SU-DHL-6 (cell line): ENCODE results near the gene CLCNKA.

Experiments
- H2AFZ ChIP-seq: fragments of 200-600 bp; sonication (generic); 2 replicates; pipeline ENCODE4 v1.6.1; 2014; ENCODE audit warnings: low read depth, mild to moderate bottlenecking, moderate library complexity, mixed read lengths, antibody characterized with exemption, low read length; ENCODE audit not compliant: severe bottlenecking
- H3F3A ChIP-seq: fragments of 200-600 bp; shearing (Covaris generic); 2 replicates; pipeline ENCODE4 v1.6.0; 2016; ENCODE audit warnings: antibody characterized with exemption, mild to moderate bottlenecking; ENCODE audit not compliant: insufficient read depth
- H3K27ac ChIP-seq: fragments of 200-600 bp; sonication (generic); 2 replicates; pipeline ENCODE4 v1.5.1; 2016; ENCODE audit warnings: low read depth, mild to moderate bottlenecking, low read length, moderate library complexity, mixed read lengths
- H3K27me3 ChIP-seq: fragments of 200-600 bp; sonication (generic), shearing (Covaris generic); 2 replicates; pipeline ENCODE4 v1.6.0; 2014; ENCODE audit warnings: mild to moderate bottlenecking, low read length
- H3K36me3 ChIP-seq: fragments of 200-600 bp; sonication (generic); 2 replicates; pipeline ENCODE4 v1.6.1; 2014; ENCODE audit warnings: mild to moderate bottlenecking, low read length, mixed read lengths
- H3K4me2 ChIP-seq: fragments of 300-600, 200-600 bp; shearing (Covaris generic), sonication (generic); 2 replicates; pipeline ENCODE4 v1.6.0; 2014; ENCODE audit warnings: low read length, low read depth, mild to moderate bottlenecking; ENCODE audit not compliant: poor library complexity, severe bottlenecking
- H3K4me3 ChIP-seq: fragments of 200-600 bp; sonication (generic); 2 replicates; pipeline ENCODE4 v1.5.1; 2014; ENCODE audit warnings: antibody characterized with exemption, low read length, mild to moderate bottlenecking, mixed read lengths; ENCODE audit not compliant: insufficient read depth, poor library complexity, severe bottlenecking
- H3K79me2 ChIP-seq: fragments of 200-600 bp; sonication (generic); 2 replicates; pipeline ENCODE4 v1.6.1; 2014; ENCODE audit warnings: mild to moderate bottlenecking, low read length, moderate library complexity; ENCODE audit not compliant: insufficient read depth
- H3K9ac ChIP-seq: fragments of 200-600 bp; sonication (generic); 2 replicates; pipeline ENCODE4 v1.7.0; 2014; ENCODE audit warnings: mild to moderate bottlenecking, low read length
- H3K9me2 ChIP-seq: fragments of 200-600 bp; sonication (generic); replicated peaks from 2 replicates; pipeline ENCODE4 v1.6.1; 2014; ENCODE audit warnings: low read length; ENCODE audit not compliant: insufficient read depth
- H3K9me3 ChIP-seq: fragments of 200-600 bp; sonication (generic); 2 replicates; pipeline ENCODE4 v1.6.1; 2014; ENCODE audit warnings: low read length, mixed read lengths; ENCODE audit not compliant: insufficient read depth
- H4K20me1 ChIP-seq: fragments of 200-600 bp; sonication (generic); 2 replicates; pipeline ENCODE4 v1.6.1; 2014; ENCODE audit warnings: low read depth, mild to moderate bottlenecking, antibody characterized with exemption, low read length, moderate library complexity, mixed read lengths
- CTCF ChIP-seq: fragments of 200-600 bp; sonication (generic); IDR thresholded peaks from one replicate; pipeline ENCODE4 v1.5.1; 2017; ENCODE audit warnings: antibody characterized with exemption, mild to moderate bottlenecking, low read length, moderate library complexity; ENCODE audit not compliant: insufficient read depth, poor library complexity, severe bottlenecking
- EZH2phosphoT487 ChIP-seq: fragments of 200-600 bp; sonication (generic), shearing (Covaris generic); conservative IDR thresholded peaks from 2 replicates; pipeline ENCODE4 v1.6.1; 2018; ENCODE audit warnings: mild to moderate bottlenecking, antibody characterized with exemption, low read length, moderate library complexity, mixed read lengths

Gene CLCNKA

DNA sequence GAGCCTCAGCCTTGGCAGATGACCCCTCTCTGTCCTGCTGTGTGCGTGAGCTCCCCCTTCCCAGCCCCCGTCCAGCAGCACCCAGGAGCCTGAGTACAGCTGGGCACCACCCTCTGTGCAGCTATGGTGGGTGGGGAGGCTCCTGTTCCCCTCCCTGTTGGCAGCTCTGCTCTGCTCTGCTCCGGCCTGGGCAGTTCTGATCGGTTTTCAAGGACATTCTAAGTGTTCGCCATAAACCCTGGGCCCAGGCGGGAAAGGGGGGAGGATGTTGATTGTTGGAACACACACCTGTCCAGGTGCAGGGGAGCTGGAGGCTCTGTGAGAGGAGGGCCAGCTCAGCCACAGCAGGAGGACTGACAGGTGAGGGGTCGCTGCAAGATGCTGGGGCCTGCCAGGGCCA is 21.7 kb downstream of the CLCNKA start, which contains the start of gene CLCNKB:
TSS of gene CLCNKB (plus strand) at position 262 of the 400 bp plus-strand sequence. CDS start 711 bp downstream, outside the sequence.
- no peaks in the 10 kb centered on the region for H3F3A ChIP-seq
- H4K20me1 ChIP-seq, result no peaks in the 10 kb centered on the region
- H3K9ac ChIP-seq, result no peak within 1 kb of the TSS
- no peak within 1 kb of the TSS for H3K27ac ChIP-seq
- no peaks in the 10 kb centered on the region for H3K36me3 ChIP-seq
- no peaks in the 10 kb centered on the region for H3K9me2 ChIP-seq
- H3K9me3 ChIP-seq, result no peaks in the 10 kb centered on the region
- TF ChIP-seq CTCF (no peak), EZH2phosphoT487 (no peak)
- no peaks in the 10 kb centered on the region for H3K79me2 ChIP-seq
- no peaks in the 10 kb centered on the region for H3K27me3 ChIP-seq
- H3K4me3 ChIP-seq, result no peak within 1 kb of the TSS
- H2AFZ ChIP-seq, result no peak within 1 kb of the TSS
- H3K4me2 ChIP-seq, result no peak within 1 kb of the TSS

- H3K79me2 ChIP-seq, result no peaks in the 10 kb centered on the region
Observed at GRCh38 chr1:16043950-16044349, 22.1 kb downstream of the CLCNKA start.

GRCh38 chr1:16046842-16047241 is 25.0 kb downstream of the CLCNKA start:
- Histone ChIP-seq H4K20me1 (no peaks in the 10 kb centered on the region), H3K4me2 (no peak overlapping the region), H2AFZ (no peak overlapping the region), H3K9me3 (no peaks in the 10 kb centered on the region), H3K27me3 (no peaks in the 10 kb centered on the region), H3K27ac (no peak overlapping the region), H3K36me3 (no peaks in the 10 kb centered on the region), H3K4me3 (no peak overlapping the region), H3K9ac (no peak overlapping the region), H3K79me2 (no peaks in the 10 kb centered on the region), H3F3A (no peaks in the 10 kb centered on the region), H3K9me2 (no peaks in the 10 kb centered on the region)
- TF ChIP-seq CTCF (no peak), EZH2phosphoT487 (no peak)

More at GRCh38 chr1:16043950-16044349, 22.1 kb downstream of the CLCNKA start:
- Histone ChIP-seq H3K36me3 (no peaks in the 10 kb centered on the region), H3K9ac (no peak overlapping the region), H3K4me2 (no peak overlapping the region), H3K9me3 (no peaks in the 10 kb centered on the region), H3K27me3 (no peaks in the 10 kb centered on the region), H3F3A (no peaks in the 10 kb centered on the region), H3K27ac (no peak overlapping the region), H3K9me2 (no peaks in the 10 kb centered on the region), H2AFZ (no peak overlapping the region), H4K20me1 (no peaks in the 10 kb centered on the region), H3K4me3 (no peak overlapping the region)
- no peak for TF ChIP-seq CTCF
- TF ChIP-seq EZH2phosphoT487, result no peak
